GM18951 (cell line): ENCODE data around the gene ERFE.

Experiments
- POLR2A ChIP-seq: IDR thresholded peaks from 4 replicates; pipeline ENCODE4 v1.6.1; 2011; ENCODE audit warnings: mild to moderate bottlenecking; ENCODE audit not compliant: insufficient read length, insufficient read depth; ENCODE audit errors: extremely low read depth
- in situ Hi-C: fragments of 300-500 bp; cut with MboI; formaldehyde crosslinking; loops from one replicate; pipeline ENCODE4 v1.12.0; 2022; ENCODE audit warnings: low sequenced_read_pairs, mixed read lengths, inconsistent platforms; ENCODE audit not compliant: unreplicated experiment

Gene ERFE

GRCh38 chr2:238149841-238150572, 8.8 kb upstream of the ERFE start:
- in situ Hi-C loops: no loop called here
- no peak for TF ChIP-seq POLR2A

GRCh38 chr2:238150686-238151085, 8.1 kb upstream of the ERFE start:
- in situ Hi-C loops: no loop called here
- no peak for TF ChIP-seq POLR2A

- in situ Hi-C loops: no loop called here
- TF ChIP-seq POLR2A: no peak
Measured at GRCh38 chr2:238151205-238151604, 7.6 kb upstream of the ERFE start.

GRCh38 chr2:238151628-238152235, 7.0 kb upstream of the ERFE start:
- in situ Hi-C loops: no loop called here
- no peak for TF ChIP-seq POLR2A

DNA sequence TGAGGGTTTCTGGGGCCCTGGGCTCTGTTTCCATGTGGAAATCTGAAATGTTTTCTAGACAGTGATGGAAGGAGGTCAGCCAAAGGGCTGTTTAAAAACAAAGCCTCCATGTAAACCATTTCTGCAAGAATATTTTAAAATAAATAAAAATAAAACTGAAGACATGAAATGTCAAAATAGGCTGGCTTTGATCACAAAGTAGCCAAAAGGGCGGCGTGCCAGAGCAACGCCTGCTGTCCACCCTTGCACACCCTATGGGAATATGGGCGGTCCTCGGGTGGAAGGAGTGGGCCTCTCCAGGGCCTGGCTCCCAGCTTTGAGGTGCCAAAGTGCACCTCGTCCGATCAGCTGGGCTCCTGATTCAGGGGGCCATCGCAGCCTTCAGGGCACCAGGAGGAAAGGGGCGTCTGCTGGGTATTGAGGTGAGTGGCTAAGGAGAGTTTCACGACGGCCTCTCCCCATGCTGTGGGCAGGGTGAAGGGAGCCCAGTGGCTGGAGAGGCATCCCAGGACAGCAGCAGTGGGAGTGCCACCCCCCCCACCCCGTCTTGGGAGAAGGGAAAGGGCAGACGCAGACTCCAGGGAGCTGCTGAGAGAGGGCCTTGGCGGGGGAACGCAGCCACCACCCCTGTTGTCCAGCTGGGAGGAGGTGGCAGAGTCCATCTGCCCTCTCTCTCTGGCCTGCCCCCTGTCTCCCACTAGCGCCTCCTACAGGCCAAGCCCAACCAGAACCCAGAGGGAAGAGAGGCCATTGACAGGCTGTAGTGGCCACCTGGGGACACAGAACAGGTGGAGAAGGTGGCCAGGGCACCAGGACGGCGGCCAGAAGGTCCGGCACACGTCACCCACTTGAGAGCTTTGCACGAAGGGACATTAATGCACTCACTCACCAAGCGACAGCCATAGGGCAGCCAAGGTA, 5.7 kb upstream of the ERFE start:
- in situ Hi-C loops: no loop called here
- TF ChIP-seq POLR2A: no peak

DNA sequence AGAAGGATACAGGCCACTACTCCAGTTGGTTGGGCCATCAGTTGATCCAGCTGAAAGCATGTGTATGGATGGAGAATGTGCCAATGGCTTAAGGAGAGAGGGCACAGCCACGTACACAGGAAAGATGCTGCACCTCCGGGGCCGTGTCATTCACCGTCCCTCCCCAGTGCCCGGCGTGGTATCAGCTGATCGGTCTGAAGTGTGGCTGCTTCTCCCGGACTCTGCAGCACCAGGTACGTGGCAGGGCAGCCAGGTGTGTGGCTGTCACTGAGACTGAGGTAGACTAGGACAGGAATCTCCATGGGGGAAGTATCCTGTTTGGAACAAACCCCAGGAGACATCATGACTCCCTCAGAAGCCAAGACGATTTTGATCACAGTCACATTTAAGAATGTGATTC, 4.2 kb upstream of the ERFE start:
- TF ChIP-seq POLR2A: no peak
- in situ Hi-C loops: no loop called here

- TF ChIP-seq POLR2A: no peak
- in situ Hi-C loops: no loop called here
Measured at GRCh38 chr2:238155051-238155760, 3.6 kb upstream of the ERFE start.

DNA sequence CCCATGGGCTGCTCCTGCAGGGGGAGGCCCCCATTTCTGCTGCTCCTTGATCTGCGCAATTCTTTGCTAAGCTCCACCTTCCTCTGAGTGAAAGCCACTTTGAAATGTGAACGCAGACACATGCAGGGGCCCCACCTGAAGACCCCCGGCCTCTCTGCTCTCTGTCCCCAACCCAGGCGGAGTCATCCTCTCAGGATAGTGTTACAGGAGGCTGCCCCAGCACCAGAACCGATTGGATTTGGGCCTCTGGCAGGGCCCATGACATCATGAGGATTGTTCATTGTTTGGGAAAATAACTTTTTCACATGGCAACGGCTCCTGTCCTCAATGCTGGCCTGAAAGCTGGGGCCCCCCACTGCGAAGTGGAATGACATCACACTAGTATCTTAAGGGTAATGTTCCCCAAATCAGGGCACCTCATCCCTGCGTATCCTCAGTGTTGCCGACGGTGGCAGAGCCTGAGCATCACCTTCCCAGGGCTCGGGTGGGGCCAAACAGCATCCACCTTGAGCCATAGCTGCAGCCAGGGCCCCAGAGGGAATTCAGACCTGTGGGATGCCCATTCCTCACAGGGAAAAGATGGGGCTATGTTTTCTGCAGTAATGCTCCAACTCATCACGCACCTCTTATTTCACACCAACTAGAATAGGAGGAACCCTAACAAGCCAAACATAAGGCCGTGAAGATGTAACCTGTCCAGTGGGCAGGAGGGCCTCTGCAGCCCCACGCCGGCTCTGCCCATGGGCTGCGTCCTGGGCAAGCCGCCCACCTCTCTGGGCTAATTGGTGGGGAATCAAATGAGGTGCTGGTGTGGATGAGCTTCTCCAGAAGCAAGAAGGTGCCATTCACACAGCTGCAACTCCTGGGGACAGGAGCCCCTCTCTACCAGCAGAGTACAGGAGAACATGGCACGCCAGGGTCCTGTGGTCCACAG, 2.7 kb upstream of the ERFE start:
- TF ChIP-seq POLR2A: no peak
- in situ Hi-C loops: no loop called here

GRCh38 chr2:238157506-238158017, 1.2 kb upstream of the ERFE start:
- in situ Hi-C loops: no loop called here
- TF ChIP-seq POLR2A: no peak

DNA sequence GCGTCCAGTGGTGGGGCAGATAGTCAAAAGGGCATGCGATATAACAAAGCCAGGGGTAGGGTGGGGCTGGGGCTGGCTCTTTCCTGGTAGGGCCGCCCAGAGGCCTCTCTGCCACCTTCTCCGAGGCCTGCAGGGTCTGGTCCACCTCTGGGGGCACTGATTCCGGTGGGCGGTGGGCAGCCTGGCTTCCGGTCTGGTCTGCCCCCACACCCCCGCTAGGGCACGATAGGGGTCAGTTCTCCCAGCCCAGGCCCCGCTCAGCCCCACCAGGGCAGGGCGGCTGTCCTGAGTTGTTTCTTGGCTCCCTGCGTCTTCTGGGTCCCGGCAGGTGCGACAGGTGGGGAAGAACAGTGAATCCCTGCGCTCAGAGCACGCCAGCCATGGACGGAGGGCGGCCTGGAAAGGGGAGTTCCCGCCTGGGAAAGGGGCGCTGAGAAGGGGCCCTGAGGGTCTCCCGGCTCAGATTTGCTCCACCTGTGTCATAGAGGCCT, 707 bp upstream of the ERFE start:
- in situ Hi-C loops: no loop called here
- TF ChIP-seq POLR2A: no peak

GRCh38 chr2:238159071-238159539, 335 bp downstream of the ERFE start:
- in situ Hi-C loops: no loop called here
- no peak for TF ChIP-seq POLR2A
